Measurements from ENCODE around the gene CCNL1.

CCNL1 gene

DNA sequence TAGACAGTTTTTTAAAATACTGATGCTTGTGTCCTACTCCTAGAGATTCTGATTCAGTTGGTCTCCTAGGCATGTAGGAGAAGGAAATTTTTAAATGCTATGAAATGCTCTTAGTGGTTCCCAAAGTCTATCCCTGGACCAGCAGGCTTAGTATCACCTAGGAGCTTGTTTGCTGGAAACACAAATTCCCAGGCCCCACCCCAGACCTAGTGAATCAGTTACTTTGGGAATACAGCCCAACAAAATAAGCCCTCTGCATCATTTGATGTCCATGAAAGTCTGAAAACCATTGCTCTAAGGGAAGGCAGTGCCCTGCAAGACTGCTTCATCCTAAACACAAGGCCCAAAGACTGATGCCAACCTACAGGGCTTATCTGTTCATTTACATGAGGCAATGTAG is 36.3 kb downstream of the CCNL1 start:
- H3K27ac ChIP-seq (ENCODE audit: insufficient read depth, low read depth, low read length, poor library complexity, severe bottlenecking) = no peak overlapping the region
- no peak overlapping the region for H3K4me3 ChIP-seq (ENCODE audit: insufficient read depth, low read depth, low read length)
- peaks cover 3% of the 10 kb centered on the region for H3K4me1 ChIP-seq (ENCODE audit: control insufficient read depth, insufficient read depth, low read length)

DNA sequence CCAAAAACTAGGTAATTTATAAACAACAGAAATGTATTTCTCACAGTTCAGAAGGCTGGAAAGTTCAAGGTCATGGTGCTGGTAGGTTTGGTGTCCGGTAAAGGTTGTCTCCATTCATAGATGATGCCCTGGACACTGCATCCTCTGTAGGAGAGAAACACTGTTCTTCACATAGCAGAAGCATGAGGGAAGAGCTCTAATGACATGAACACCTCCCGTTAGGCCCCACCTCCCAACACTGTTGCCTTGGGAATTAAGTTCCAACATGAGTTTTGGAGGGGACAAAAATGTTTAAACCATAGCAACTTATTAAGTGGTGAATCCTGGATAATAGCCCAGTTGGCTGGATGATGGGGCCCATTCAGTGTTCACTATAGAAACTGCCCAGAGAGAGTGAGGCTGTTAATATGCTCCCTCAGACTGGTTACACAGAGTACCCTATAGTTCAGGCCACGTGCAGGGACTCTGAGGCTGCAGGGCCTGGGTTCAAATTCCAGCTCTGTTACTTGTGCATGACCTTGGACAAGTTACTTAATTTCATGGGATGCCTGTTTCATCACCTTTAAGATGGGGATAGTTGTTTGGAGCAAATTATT is 37.0 kb downstream of the CCNL1 start:
- Histone ChIP-seq H3K27me3 (ENCODE audit: control insufficient read depth, insufficient read depth, low read length, poor library complexity, severe bottlenecking) (no peaks in the 10 kb centered on the region), H3K27ac (ENCODE audit: insufficient read depth, low read depth, low read length, poor library complexity, severe bottlenecking) (no peak overlapping the region), H3K9me3 (ENCODE audit: control insufficient read depth, low read length) (no peaks in the 10 kb centered on the region), H3K36me3 (ENCODE audit: control insufficient read depth, insufficient read depth, low read length) (no peaks in the 10 kb centered on the region), H3K4me1 (ENCODE audit: control insufficient read depth, insufficient read depth, low read length) (no peaks in the 10 kb centered on the region), H3K4me3 (ENCODE audit: insufficient read depth, low read depth, low read length) (no peak overlapping the region)
- 89 to 93% methylated on average over 3 of the region's 3 CpGs for WGBS, 2 experiments

More for the DNA sequence above, 36.3 kb downstream of the CCNL1 start:
- no peaks in the 10 kb centered on the region for H3K27me3 ChIP-seq (ENCODE audit: control insufficient read depth, insufficient read depth, low read length, poor library complexity, severe bottlenecking)
- no peaks in the 10 kb centered on the region for H3K9me3 ChIP-seq (ENCODE audit: control insufficient read depth, low read length)
- H3K36me3 ChIP-seq (ENCODE audit: control insufficient read depth, insufficient read depth, low read length) = no peaks in the 10 kb centered on the region

DNA sequence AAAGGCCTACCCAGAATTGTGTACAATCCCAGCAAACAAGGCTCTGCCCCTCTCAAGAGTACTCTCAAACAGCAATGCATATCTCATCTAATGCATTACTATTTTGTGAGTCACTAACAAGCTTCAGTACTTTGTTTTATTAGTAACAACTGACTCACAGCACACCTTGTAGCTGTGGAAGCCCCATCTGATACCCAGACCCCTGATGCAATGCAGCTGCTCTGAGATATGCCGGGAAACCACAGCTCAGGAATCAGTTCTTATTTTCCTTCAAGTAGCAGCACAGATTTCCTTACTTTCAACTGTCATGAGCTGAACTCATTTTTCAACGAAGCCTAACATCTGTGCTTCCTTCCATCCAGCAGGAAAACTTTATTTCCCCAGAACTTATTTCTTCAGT is 37.8 kb downstream of the CCNL1 start:
- no peaks in the 10 kb centered on the region for H3K4me1 ChIP-seq (ENCODE audit: control insufficient read depth, insufficient read depth, low read length)
- H3K27ac ChIP-seq (ENCODE audit: insufficient read depth, low read depth, low read length, poor library complexity, severe bottlenecking) = no peak overlapping the region
- H3K27me3 ChIP-seq (ENCODE audit: control insufficient read depth, insufficient read depth, low read length, poor library complexity, severe bottlenecking) = peaks cover 3% of the 10 kb centered on the region
- H3K9me3 ChIP-seq (ENCODE audit: control insufficient read depth, low read length) = no peaks in the 10 kb centered on the region
- WGBS, 2 experiments = 87 to 93% methylated on average over 2 of the region's 2 CpGs
- no peaks in the 10 kb centered on the region for H3K36me3 ChIP-seq (ENCODE audit: control insufficient read depth, insufficient read depth, low read length)
- no peak overlapping the region for H3K4me3 ChIP-seq (ENCODE audit: insufficient read depth, low read depth, low read length)

DNA sequence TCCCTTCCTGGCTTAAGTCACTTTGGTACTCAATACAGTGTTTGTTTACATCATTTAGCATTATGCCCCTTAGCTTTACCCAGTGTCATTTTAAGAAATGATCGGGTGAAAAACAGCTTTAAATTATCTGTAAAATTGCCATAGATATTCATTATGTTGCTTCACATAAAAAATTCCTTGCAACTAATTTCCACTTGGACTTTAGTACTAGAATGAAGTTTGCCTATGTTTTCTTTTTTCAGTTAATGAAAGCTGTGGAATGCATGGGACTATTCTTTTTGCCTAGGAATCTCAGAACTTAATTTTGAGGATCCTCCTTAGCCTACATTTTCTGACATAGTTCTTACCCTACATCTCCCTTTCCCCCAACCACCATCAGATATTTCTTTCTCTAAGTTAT is 38.4 kb downstream of the CCNL1 start:
- no peaks in the 10 kb centered on the region for H3K9me3 ChIP-seq (ENCODE audit: control insufficient read depth, low read length)
- H3K27ac ChIP-seq (ENCODE audit: insufficient read depth, low read depth, low read length, poor library complexity, severe bottlenecking) = no peak overlapping the region
- H3K27me3 ChIP-seq (ENCODE audit: control insufficient read depth, insufficient read depth, low read length, poor library complexity, severe bottlenecking) = peaks cover 9% of the 10 kb centered on the region
- H3K4me1 ChIP-seq (ENCODE audit: control insufficient read depth, insufficient read depth, low read length) = no peaks in the 10 kb centered on the region
- no peak overlapping the region for H3K4me3 ChIP-seq (ENCODE audit: insufficient read depth, low read depth, low read length)
- 100% methylated on average over 1 of the region's 1 CpG; no CpG with 5 or more reads in 1 of the 2 experiments for WGBS, 2 experiments
- no peaks in the 10 kb centered on the region for H3K36me3 ChIP-seq (ENCODE audit: control insufficient read depth, insufficient read depth, low read length)

GRCh38 chr3:157120071-157120892 is 39.7 kb downstream of the CCNL1 start:
- Histone ChIP-seq H3K27me3 (ENCODE audit: control insufficient read depth, insufficient read depth, low read length, poor library complexity, severe bottlenecking) (peaks cover 17% of the 10 kb centered on the region), H3K9me3 (ENCODE audit: control insufficient read depth, low read length) (no peaks in the 10 kb centered on the region), H3K27ac (ENCODE audit: insufficient read depth, low read depth, low read length, poor library complexity, severe bottlenecking) (no peak overlapping the region), H3K4me3 (ENCODE audit: insufficient read depth, low read depth, low read length) (no peak overlapping the region), H3K4me1 (ENCODE audit: control insufficient read depth, insufficient read depth, low read length) (peaks cover 9% of the 10 kb centered on the region), H3K36me3 (ENCODE audit: control insufficient read depth, insufficient read depth, low read length) (no peaks in the 10 kb centered on the region)
- 95% methylated on average over 56 of the region's 56 CpGs for WGBS, 2 experiments

DNA sequence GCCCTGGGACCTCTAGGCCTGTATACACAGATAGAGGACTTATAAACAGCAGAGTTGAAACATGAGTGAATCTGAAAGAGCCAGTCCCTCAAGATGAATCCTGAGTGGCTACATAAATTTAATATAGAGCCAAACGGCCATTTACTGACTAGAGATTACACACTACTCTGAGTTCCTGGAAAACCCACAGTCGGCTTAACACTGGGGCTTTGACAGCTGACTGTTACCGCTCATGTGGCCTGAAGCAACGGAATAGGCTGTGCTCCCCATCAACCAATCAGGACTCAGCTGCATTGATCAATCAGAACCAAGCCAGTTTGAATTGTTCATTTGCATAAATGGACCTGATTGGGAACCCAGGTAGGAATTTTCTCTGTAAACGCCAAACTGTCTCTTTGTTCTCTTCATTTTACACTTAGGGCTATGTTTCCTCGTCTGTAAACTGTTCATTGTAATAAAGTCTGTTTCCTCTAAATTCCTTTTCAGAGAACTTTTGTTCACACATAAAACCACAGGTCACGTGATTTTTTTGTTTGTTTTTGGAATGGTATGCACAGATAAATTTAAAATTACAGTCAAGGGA is 40.5 kb downstream of the CCNL1 start:
- H3K27ac ChIP-seq (ENCODE audit: insufficient read depth, low read depth, low read length, poor library complexity, severe bottlenecking) = no peak overlapping the region
- WGBS, 2 experiments = 91 to 93% methylated on average over 7 of the region's 7 CpGs
- peaks cover 17% of the 10 kb centered on the region for H3K27me3 ChIP-seq (ENCODE audit: control insufficient read depth, insufficient read depth, low read length, poor library complexity, severe bottlenecking)
- H3K36me3 ChIP-seq (ENCODE audit: control insufficient read depth, insufficient read depth, low read length) = no peaks in the 10 kb centered on the region
- no peaks in the 10 kb centered on the region for H3K9me3 ChIP-seq (ENCODE audit: control insufficient read depth, low read length)
- H3K4me3 ChIP-seq (ENCODE audit: insufficient read depth, low read depth, low read length) = no peak overlapping the region
- peaks cover 12% of the 10 kb centered on the region for H3K4me1 ChIP-seq (ENCODE audit: control insufficient read depth, insufficient read depth, low read length)

GRCh38 chr3:157117875-157118654 is 41.9 kb downstream of the CCNL1 start:
- Histone ChIP-seq H3K27ac (ENCODE audit: insufficient read depth, low read depth, low read length, poor library complexity, severe bottlenecking) (no peak overlapping the region), H3K4me1 (ENCODE audit: control insufficient read depth, insufficient read depth, low read length) (peaks cover 12% of the 10 kb centered on the region), H3K36me3 (ENCODE audit: control insufficient read depth, insufficient read depth, low read length) (no peaks in the 10 kb centered on the region), H3K9me3 (ENCODE audit: control insufficient read depth, low read length) (no peaks in the 10 kb centered on the region), H3K4me3 (ENCODE audit: insufficient read depth, low read depth, low read length) (no peak overlapping the region), H3K27me3 (ENCODE audit: control insufficient read depth, insufficient read depth, low read length, poor library complexity, severe bottlenecking) (peaks cover 17% of the 10 kb centered on the region)
- WGBS, 2 experiments = 90 to 91% methylated on average over 3 of the region's 4 CpGs

- Histone ChIP-seq H3K27ac (ENCODE audit: insufficient read depth, low read depth, low read length, poor library complexity, severe bottlenecking) (no peak overlapping the region), H3K27me3 (ENCODE audit: control insufficient read depth, insufficient read depth, low read length, poor library complexity, severe bottlenecking) (peaks cover 17% of the 10 kb centered on the region), H3K36me3 (ENCODE audit: control insufficient read depth, insufficient read depth, low read length) (no peaks in the 10 kb centered on the region), H3K9me3 (ENCODE audit: control insufficient read depth, low read length) (no peaks in the 10 kb centered on the region), H3K4me1 (ENCODE audit: control insufficient read depth, insufficient read depth, low read length) (peaks cover 17% of the 10 kb centered on the region), H3K4me3 (ENCODE audit: insufficient read depth, low read depth, low read length) (no peak overlapping the region)
- WGBS, 2 experiments = 83 to 88% methylated on average over 3 of the region's 3 CpGs
These were observed 42.7 kb downstream of the CCNL1 start for GRCh38 chr3:157117206-157117605.

GRCh38 chr3:157116017-157116416 is 43.9 kb downstream of the CCNL1 start:
- H3K27ac ChIP-seq (ENCODE audit: insufficient read depth, low read depth, low read length, poor library complexity, severe bottlenecking) = no peak overlapping the region

More at GRCh38 chr3:157116017-157116416, 43.9 kb downstream of the CCNL1 start:
- peaks cover 19% of the 10 kb centered on the region for H3K4me1 ChIP-seq (ENCODE audit: control insufficient read depth, insufficient read depth, low read length)
- H3K27me3 ChIP-seq (ENCODE audit: control insufficient read depth, insufficient read depth, low read length, poor library complexity, severe bottlenecking) = peaks cover 17% of the 10 kb centered on the region
- H3K36me3 ChIP-seq (ENCODE audit: control insufficient read depth, insufficient read depth, low read length) = no peaks in the 10 kb centered on the region
- no peak overlapping the region for H3K4me3 ChIP-seq (ENCODE audit: insufficient read depth, low read depth, low read length)
- no peaks in the 10 kb centered on the region for H3K9me3 ChIP-seq (ENCODE audit: control insufficient read depth, low read length)
- 86 to 90% methylated on average over 4 of the region's 4 CpGs for WGBS, 2 experiments

All from ectodermal cell (in vitro differentiated cells).